Stimulated activated CD4-positive, alpha-beta T cell treated with anti-CD3 and anti-CD28 coated beads, Interleukin-15, amount 100 ng/mL, for 1 hour (primary cell): ENCODE data around the gene CHI3L2.

Experiments
- DNase-seq, 2 donors: peaks; one replicate each; pipeline ENCODE4 v3.0.0-alpha.2; 2020; ENCODE audit warnings: low read depth in 1 of 2, low spot score in 1 of 2

Gene CHI3L2

DNA sequence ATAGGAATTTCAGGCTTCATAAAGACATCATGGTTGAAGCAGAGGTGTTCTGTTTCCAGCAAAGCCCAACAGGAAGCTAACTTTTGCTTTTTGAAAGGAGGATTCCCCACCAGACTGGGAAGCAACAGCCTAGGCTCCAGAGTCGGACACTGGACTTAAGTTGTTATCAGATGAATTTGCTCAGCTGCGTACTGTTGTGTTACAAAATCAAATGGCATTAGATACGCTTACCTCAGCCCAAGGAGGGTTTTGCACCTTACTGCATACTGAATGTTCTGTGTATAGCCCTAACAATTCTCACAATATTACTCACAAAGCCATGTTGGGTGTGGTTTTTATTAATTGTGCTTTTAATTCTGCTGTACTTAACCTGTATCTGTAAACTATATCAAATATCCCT lies 62.6 kb downstream of the CHI3L2 start:
- no peak for DNase-seq

DNA sequence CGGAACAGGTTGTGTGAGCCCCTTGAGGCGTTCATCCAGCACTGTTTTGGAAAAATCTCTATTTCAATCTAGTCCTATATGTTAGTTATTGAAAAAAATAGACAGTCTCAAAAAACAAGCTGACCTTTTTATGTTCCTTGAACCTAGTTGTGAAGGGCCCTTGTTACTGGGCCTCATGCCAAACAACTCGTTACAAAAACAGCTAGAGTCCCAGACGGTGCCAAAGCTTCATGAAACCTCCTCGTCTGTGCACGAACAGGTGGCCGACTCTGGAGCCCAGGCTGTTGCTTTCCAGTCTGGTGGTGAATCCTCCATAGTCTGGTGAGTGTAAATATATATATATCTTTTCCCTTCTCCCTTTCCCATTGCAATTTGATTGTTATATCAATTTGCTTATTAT lies 63.1 kb downstream of the CHI3L2 start, which contains the start of gene CHIA:
CHIA (plus strand) TSS at position 222 of the 400 bp plus-strand sequence. CDS start 19,617 bp downstream, outside the sequence.
- no peak for DNase-seq
